GM23338 (cell line): Measurements from ENCODE around the gene AHCY.

Experiments
- EZH2 ChIP-seq: fragments of 200-600 bp; sonication (generic); IDR thresholded peaks from one replicate; pipeline ENCODE4 v1.8.0; 2017; ENCODE audit warnings: antibody characterized with exemption, mild to moderate bottlenecking, low read depth; ENCODE audit not compliant: unreplicated experiment
- EZH2phosphoT487 ChIP-seq: fragments of 200-600 bp; sonication (generic); IDR thresholded peaks from one replicate; pipeline ENCODE4 v1.8.1; 2018; ENCODE audit warnings: antibody characterized with exemption; ENCODE audit not compliant: unreplicated experiment
- JUNB ChIP-seq: IDR thresholded peaks from one replicate; pipeline ENCODE4 v1.6.1; 2016; ENCODE audit warnings: antibody characterized with exemption; ENCODE audit not compliant: unreplicated experiment
- POLR2AphosphoS5 ChIP-seq: IDR thresholded peaks from 2 replicates; pipeline ENCODE4 v1.6.1; 2016; ENCODE audit warnings: antibody characterized with exemption, low read depth
- TF ChIP-seq, protein P1 (sequence below), 2 experiments: fragments of 200-600 bp in 1 of 2; sonication (generic) in 1 of 2; conservative IDR thresholded peaks; 2 replicates each; pipeline versions ENCODE4 v1.5.1 to v1.6.1; 2016 to 2017; ENCODE audit warnings: antibody characterized with exemption in 2 of 2, low read depth in 2 of 2, mild to moderate bottlenecking in 2 of 2, moderate library complexity in 1 of 2
- TF ChIP-seq, protein P2 (sequence below): IDR thresholded peaks from 2 replicates; pipeline ENCODE4 v1.6.1; 2016; ENCODE audit warnings: antibody characterized with exemption

- TF ChIP-seq, protein P1, sequence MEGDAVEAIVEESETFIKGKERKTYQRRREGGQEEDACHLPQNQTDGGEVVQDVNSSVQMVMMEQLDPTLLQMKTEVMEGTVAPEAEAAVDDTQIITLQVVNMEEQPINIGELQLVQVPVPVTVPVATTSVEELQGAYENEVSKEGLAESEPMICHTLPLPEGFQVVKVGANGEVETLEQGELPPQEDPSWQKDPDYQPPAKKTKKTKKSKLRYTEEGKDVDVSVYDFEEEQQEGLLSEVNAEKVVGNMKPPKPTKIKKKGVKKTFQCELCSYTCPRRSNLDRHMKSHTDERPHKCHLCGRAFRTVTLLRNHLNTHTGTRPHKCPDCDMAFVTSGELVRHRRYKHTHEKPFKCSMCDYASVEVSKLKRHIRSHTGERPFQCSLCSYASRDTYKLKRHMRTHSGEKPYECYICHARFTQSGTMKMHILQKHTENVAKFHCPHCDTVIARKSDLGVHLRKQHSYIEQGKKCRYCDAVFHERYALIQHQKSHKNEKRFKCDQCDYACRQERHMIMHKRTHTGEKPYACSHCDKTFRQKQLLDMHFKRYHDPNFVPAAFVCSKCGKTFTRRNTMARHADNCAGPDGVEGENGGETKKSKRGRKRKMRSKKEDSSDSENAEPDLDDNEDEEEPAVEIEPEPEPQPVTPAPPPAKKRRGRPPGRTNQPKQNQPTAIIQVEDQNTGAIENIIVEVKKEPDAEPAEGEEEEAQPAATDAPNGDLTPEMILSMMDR (conservative IDR thresholded peaks at IDR 0.05; ENCODE audit: low read depth in 2 of 2), result no peak
- TF ChIP-seq EZH2phosphoT487 (no peak), EZH2 (no peak), POLR2AphosphoS5 (no peak), JUNB (no peak)
- TF ChIP-seq, protein P2, sequence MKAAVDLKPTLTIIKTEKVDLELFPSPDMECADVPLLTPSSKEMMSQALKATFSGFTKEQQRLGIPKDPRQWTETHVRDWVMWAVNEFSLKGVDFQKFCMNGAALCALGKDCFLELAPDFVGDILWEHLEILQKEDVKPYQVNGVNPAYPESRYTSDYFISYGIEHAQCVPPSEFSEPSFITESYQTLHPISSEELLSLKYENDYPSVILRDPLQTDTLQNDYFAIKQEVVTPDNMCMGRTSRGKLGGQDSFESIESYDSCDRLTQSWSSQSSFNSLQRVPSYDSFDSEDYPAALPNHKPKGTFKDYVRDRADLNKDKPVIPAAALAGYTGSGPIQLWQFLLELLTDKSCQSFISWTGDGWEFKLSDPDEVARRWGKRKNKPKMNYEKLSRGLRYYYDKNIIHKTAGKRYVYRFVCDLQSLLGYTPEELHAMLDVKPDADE, result no peak
These were observed 57.0 kb downstream of the AHCY start for GRCh38 chr20:34246126-34246626.
